ENCODE data around the gene NIFK.

Gene NIFK

GRCh38 chr2:121736462-121737336 is at the start of gene NIFK:
NIFK (minus strand) TSS chr2:121736875; CDS start chr2:121736850, 25 bp downstream.
- Histone ChIP-seq H3K9me3 (ENCODE audit: control insufficient read depth, low read length) (no peaks in the 10 kb centered on the region), H3K4me1 (ENCODE audit: control insufficient read depth, insufficient read depth, low read length) (peaks cover 9% of the 10 kb centered on the region), H3K9ac (ENCODE audit: low read length) (peak within 1 kb of the TSS; percentile 95), H3K36me3 (ENCODE audit: control insufficient read depth, insufficient read depth, low read length, severe bottlenecking) (peaks cover 26% of the 10 kb centered on the region), H3K4me3 (ENCODE audit: low read length) (peak within 1 kb of the TSS; percentile 98), H3K27me3 (replicated peaks; ENCODE audit: control insufficient read depth, insufficient read depth, low read length) (no peaks in the 10 kb centered on the region)
- DNase-seq (ENCODE audit: low read depth) = peak; percentile 100

DNA sequence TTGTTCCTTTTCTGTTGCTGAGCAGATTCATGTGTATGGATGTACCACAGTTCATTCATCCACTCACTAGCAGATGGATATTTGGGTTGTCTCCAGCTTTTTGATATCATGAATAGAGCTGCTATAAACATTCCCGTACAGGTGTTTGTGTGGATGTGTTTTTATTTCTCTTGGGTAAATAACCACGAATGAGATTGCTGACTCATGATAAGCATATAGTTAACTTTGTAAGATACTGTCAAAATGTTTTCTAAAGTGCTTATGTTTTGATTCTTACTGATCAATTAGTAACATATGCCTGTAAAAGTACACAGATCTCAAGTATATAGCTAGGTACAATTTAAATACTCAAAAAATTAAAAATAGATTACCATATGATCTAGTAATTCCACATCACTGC is 46.5 kb upstream of the NIFK start:
- no peak for DNase-seq (ENCODE audit: low read depth)
- Histone ChIP-seq H3K4me3 (ENCODE audit: low read length) (no peak overlapping the region), H3K27me3 (replicated peaks; ENCODE audit: control insufficient read depth, insufficient read depth, low read length) (peaks cover 17% of the 10 kb centered on the region), H3K36me3 (ENCODE audit: control insufficient read depth, insufficient read depth, low read length, severe bottlenecking) (no peaks in the 10 kb centered on the region), H3K9me3 (ENCODE audit: control insufficient read depth, low read length) (no peaks in the 10 kb centered on the region), H3K4me1 (ENCODE audit: control insufficient read depth, insufficient read depth, low read length) (no peaks in the 10 kb centered on the region), H3K9ac (ENCODE audit: low read length) (no peak overlapping the region)

GRCh38 chr2:121778741-121779487 is 42.2 kb upstream of the NIFK start:
- Histone ChIP-seq H3K4me1 (ENCODE audit: control insufficient read depth, insufficient read depth, low read length) (no peaks in the 10 kb centered on the region), H3K9me3 (ENCODE audit: control insufficient read depth, low read length) (no peaks in the 10 kb centered on the region), H3K27me3 (replicated peaks; ENCODE audit: control insufficient read depth, insufficient read depth, low read length) (peaks cover 12% of the 10 kb centered on the region), H3K9ac (ENCODE audit: low read length) (no peak overlapping the region), H3K36me3 (ENCODE audit: control insufficient read depth, insufficient read depth, low read length, severe bottlenecking) (no peaks in the 10 kb centered on the region), H3K4me3 (ENCODE audit: low read length) (no peak overlapping the region)
- no peak for DNase-seq (ENCODE audit: low read depth)

GRCh38 chr2:121777699-121778058 is 41.0 kb upstream of the NIFK start:
- Histone ChIP-seq H3K9ac (ENCODE audit: low read length) (no peak overlapping the region), H3K9me3 (ENCODE audit: control insufficient read depth, low read length) (no peaks in the 10 kb centered on the region), H3K4me3 (ENCODE audit: low read length) (no peak overlapping the region), H3K27me3 (replicated peaks; ENCODE audit: control insufficient read depth, insufficient read depth, low read length) (peaks cover 12% of the 10 kb centered on the region), H3K36me3 (ENCODE audit: control insufficient read depth, insufficient read depth, low read length, severe bottlenecking) (no peaks in the 10 kb centered on the region), H3K4me1 (ENCODE audit: control insufficient read depth, insufficient read depth, low read length) (no peaks in the 10 kb centered on the region)
- peak; percentile 17 for DNase-seq (ENCODE audit: low read depth)

DNA sequence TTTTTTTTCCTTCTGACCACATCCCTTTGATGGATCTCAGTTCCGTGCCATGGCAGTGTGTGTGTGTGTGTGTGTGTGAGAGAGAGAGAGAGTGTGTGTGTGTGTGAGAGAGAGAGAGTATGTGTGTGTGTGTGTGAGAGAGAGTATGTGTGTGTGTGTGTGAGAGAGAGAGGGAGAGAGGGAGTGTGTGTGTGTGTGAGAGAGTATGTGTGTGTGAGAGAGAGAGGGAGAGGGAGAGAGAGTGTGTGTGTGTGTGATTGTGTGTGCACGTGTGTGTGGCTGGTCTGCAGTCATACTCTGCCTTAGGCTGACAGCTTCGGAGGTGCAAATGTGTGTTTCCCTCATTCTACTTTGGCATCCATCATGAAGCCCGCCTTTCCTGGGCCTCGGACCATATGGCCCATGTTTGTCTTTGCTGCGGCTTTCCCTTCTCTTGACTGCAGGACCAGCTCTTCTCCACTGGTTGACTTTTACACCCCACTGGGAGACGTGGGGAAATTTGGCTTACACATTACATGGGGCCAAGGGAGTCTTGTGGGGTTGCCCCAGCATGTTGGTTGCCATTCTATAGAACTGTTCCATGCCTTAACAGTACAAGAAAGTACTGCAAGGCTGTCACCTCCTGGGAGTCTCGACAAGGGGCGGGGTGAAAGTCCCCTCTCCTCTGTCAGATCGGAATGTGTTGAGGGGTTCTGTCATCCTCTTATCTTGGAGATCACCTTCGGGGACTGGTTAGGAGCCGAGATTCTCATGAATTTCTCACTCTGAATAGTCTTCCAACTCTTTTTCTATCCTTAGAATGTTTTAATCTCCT is 40.4 kb upstream of the NIFK start:
- DNase-seq (ENCODE audit: low read depth) = no peak
- Histone ChIP-seq H3K4me1 (ENCODE audit: control insufficient read depth, insufficient read depth, low read length) (no peaks in the 10 kb centered on the region), H3K36me3 (ENCODE audit: control insufficient read depth, insufficient read depth, low read length, severe bottlenecking) (no peaks in the 10 kb centered on the region), H3K4me3 (ENCODE audit: low read length) (no peak overlapping the region), H3K9me3 (ENCODE audit: control insufficient read depth, low read length) (no peaks in the 10 kb centered on the region), H3K9ac (ENCODE audit: low read length) (no peak overlapping the region), H3K27me3 (replicated peaks; ENCODE audit: control insufficient read depth, insufficient read depth, low read length) (peaks cover 12% of the 10 kb centered on the region)

DNA sequence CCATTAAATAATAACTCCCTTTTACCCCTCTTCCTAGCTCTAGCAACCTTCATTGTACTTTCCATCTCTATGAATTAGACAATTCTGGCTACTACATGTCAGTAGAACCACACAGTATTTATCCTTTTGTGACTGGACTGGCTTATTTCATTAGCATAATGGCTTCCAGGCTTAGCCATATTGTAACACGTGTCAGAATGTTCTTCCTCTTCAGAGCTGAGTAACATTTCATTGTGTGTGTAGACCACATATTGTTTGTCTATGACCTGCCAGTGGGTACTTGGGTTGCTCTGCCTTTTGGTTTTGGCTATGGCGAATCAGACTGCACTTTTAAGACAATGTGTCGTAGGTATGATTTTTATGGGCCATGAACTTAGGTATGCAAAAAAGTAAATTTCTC is 39.7 kb upstream of the NIFK start:
- H3K27me3 ChIP-seq (replicated peaks; ENCODE audit: control insufficient read depth, insufficient read depth, low read length) = peaks cover 9% of the 10 kb centered on the region
- H3K36me3 ChIP-seq (ENCODE audit: control insufficient read depth, insufficient read depth, low read length, severe bottlenecking) = no peaks in the 10 kb centered on the region
- DNase-seq (ENCODE audit: low read depth) = no peak
- no peak overlapping the region for H3K9ac ChIP-seq (ENCODE audit: low read length)
- no peak overlapping the region for H3K4me3 ChIP-seq (ENCODE audit: low read length)
- H3K4me1 ChIP-seq (ENCODE audit: control insufficient read depth, insufficient read depth, low read length) = no peaks in the 10 kb centered on the region
- H3K9me3 ChIP-seq (ENCODE audit: control insufficient read depth, low read length) = no peaks in the 10 kb centered on the region

DNA sequence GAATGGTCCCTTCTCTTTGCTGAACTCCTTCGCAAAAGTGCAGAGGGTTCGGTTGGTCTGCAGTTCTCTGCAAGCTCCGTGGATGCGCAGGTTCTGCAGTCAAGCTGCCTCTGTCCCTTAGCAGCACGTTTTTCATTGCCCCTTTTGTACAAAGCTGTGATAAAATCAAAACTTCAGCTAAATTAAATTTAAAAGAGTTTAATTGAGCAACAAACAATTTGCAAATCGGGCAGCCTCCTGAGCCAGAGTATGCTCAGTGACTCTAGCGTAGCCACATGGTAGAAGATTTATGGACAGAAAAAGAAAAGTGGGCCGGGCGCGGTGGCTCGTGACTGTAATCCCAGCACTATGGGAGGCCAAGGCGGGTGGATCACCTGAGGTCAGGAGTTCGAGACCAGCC is 37.6 kb upstream of the NIFK start:
- H3K27me3 ChIP-seq (replicated peaks; ENCODE audit: control insufficient read depth, insufficient read depth, low read length) = peaks cover 9% of the 10 kb centered on the region
- no peak for DNase-seq (ENCODE audit: low read depth)
- no peaks in the 10 kb centered on the region for H3K9me3 ChIP-seq (ENCODE audit: control insufficient read depth, low read length)
- H3K4me1 ChIP-seq (ENCODE audit: control insufficient read depth, insufficient read depth, low read length) = no peaks in the 10 kb centered on the region
- H3K4me3 ChIP-seq (ENCODE audit: low read length) = no peak overlapping the region
- no peaks in the 10 kb centered on the region for H3K36me3 ChIP-seq (ENCODE audit: control insufficient read depth, insufficient read depth, low read length, severe bottlenecking)
- no peak overlapping the region for H3K9ac ChIP-seq (ENCODE audit: low read length)

DNA sequence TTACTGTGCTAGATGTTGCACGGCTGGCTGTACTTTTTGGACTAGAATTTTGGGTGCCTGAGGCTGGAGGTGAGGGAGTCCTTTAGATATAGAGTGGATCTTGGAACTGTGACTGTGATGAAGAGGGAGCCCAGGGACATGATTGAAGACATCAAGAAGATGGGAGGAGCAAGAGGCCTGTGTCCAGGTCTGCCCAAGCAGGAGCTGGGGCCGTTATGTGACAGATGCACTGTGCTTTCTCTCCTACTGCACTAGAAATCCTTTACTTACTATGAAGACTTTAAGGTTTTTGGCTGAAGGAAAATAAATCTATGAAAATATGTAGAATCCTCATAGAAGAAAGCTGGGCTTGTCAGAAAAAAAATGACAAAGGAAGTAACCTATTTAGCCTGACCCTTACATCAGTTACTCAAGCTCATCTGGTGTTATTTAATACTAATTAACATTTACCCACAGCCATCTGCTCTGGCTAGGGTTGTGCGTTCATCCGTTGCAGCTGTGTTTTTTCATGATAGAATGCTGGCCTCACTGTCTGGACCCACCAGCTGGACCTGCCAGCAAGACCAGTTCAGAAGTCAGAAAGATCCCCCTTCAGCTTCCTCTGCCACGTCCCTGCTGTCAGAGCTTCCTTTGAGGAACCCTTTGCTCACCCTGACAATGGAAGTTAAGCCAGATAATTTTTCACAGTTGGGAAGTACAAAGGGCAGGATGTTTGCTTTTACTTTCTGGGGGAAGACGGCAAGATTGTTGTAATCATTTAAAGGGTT is 35.5 kb upstream of the NIFK start:
- peaks cover 3% of the 10 kb centered on the region for H3K27me3 ChIP-seq (replicated peaks; ENCODE audit: control insufficient read depth, insufficient read depth, low read length)
- DNase-seq (ENCODE audit: low read depth) = no peak
- no peaks in the 10 kb centered on the region for H3K4me1 ChIP-seq (ENCODE audit: control insufficient read depth, insufficient read depth, low read length)
- H3K9ac ChIP-seq (ENCODE audit: low read length) = no peak overlapping the region
- H3K9me3 ChIP-seq (ENCODE audit: control insufficient read depth, low read length) = no peaks in the 10 kb centered on the region
- no peak overlapping the region for H3K4me3 ChIP-seq (ENCODE audit: low read length)
- peaks cover 10% of the 10 kb centered on the region for H3K36me3 ChIP-seq (ENCODE audit: control insufficient read depth, insufficient read depth, low read length, severe bottlenecking)

DNA sequence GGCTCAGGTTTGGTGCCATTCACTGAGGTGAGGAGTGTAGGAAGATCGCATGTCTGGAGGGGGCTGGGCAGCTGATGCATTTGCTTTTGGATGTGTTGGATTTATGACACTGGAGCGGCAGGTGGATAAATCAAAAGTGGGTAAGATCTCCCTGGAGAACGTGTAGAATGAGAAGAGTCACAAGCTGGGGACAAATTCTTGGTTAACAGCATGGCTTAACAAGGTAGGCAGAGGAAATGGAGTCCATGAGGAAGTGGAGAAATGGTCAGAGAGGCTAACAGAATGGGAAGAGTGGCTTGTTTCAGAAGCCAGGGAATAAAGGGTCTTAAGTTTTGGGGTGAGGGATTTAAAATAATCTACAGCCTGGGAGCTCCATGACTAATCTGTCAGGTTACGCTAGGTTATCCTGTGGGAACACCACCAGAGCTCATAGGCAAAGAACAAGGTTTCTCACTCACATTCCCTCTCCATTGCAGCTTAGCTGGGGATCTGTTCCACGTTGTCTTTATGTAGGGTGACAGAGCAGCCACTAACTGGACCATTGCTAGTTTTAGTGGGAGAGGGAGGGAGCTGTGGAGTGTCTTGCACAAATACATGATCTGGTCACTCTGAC is 31.6 kb upstream of the NIFK start:
- Histone ChIP-seq H3K27me3 (replicated peaks; ENCODE audit: control insufficient read depth, insufficient read depth, low read length) (no peaks in the 10 kb centered on the region), H3K9me3 (ENCODE audit: control insufficient read depth, low read length) (no peaks in the 10 kb centered on the region), H3K36me3 (ENCODE audit: control insufficient read depth, insufficient read depth, low read length, severe bottlenecking) (peaks cover 48% of the 10 kb centered on the region), H3K4me3 (ENCODE audit: low read length) (no peak overlapping the region), H3K4me1 (ENCODE audit: control insufficient read depth, insufficient read depth, low read length) (no peaks in the 10 kb centered on the region), H3K9ac (ENCODE audit: low read length) (no peak overlapping the region)
- no peak for DNase-seq (ENCODE audit: low read depth)

GRCh38 chr2:121766624-121767023 is 29.9 kb upstream of the NIFK start:
- H3K36me3 ChIP-seq (ENCODE audit: control insufficient read depth, insufficient read depth, low read length, severe bottlenecking) = peaks cover 61% of the 10 kb centered on the region
- H3K27me3 ChIP-seq (replicated peaks; ENCODE audit: control insufficient read depth, insufficient read depth, low read length) = no peaks in the 10 kb centered on the region
- no peaks in the 10 kb centered on the region for H3K4me1 ChIP-seq (ENCODE audit: control insufficient read depth, insufficient read depth, low read length)
- DNase-seq (ENCODE audit: low read depth) = no peak
- H3K9ac ChIP-seq (ENCODE audit: low read length) = no peak overlapping the region
- H3K4me3 ChIP-seq (ENCODE audit: low read length) = no peak overlapping the region
- no peaks in the 10 kb centered on the region for H3K9me3 ChIP-seq (ENCODE audit: control insufficient read depth, low read length)
